ENCODE data around the gene CD1D. TPM values are rescaled to one million over a fixed set of nuclear protein-coding genes. Genes with fewer than 3 reads are reported as not detected.

CD1D gene
- total RNA-seq, 1 experiment from 2014 or later, result 7.2 TPM

- Histone ChIP-seq H3K9me3 (ENCODE audit: low read length) (no peaks in the 10 kb centered on the region), H3K79me2 (ENCODE audit: low read length) (no peaks in the 10 kb centered on the region), H3K9ac (ENCODE audit: low read length) (peak overlapping the region; percentile 64), H3K27me3 (ENCODE audit: low read length) (no peaks in the 10 kb centered on the region), H3K27ac (ENCODE audit: low read length) (peak overlapping the region; percentile 88), H3K4me1 (ENCODE audit: low read length) (peaks cover 54% of the 10 kb centered on the region), H3K9me2 (replicated peaks; ENCODE audit: insufficient read depth, low read length) (no peaks in the 10 kb centered on the region), H4K20me1 (ENCODE audit: insufficient read depth, low read depth, low read length) (no peaks in the 10 kb centered on the region), H3K4me3 (ENCODE audit: low read length) (peak overlapping the region; percentile 66), H3K4me2 (ENCODE audit: low read depth, low read length, poor library complexity, severe bottlenecking) (peak overlapping the region; percentile 77), H2AFZ (ENCODE audit: low read length) (peak overlapping the region; percentile 50; the same call in 1 of the 2 replicates), H3K36me3 (ENCODE audit: insufficient read depth, low read length) (no peaks in the 10 kb centered on the region; the same call in 1 of the 2 replicates)
- DNase-seq, result peak; percentile 94
Observed at GRCh38 chr1:158177700-158178450, 2.8 kb upstream of the CD1D start.

- no peaks in the 10 kb centered on the region for H4K20me1 ChIP-seq (ENCODE audit: insufficient read depth, low read depth, low read length)
- DNase-seq, result peak; percentile 89
- peak overlapping the region; percentile 77 for H3K4me2 ChIP-seq (ENCODE audit: low read depth, low read length, poor library complexity, severe bottlenecking)
- H3K27ac ChIP-seq (ENCODE audit: low read length), result peak overlapping the region; percentile 88
- H3K36me3 ChIP-seq (ENCODE audit: insufficient read depth, low read length), result no peaks in the 10 kb centered on the region; the same call in 1 of the 2 replicates
- no peaks in the 10 kb centered on the region for H3K9me3 ChIP-seq (ENCODE audit: low read length)
- H3K9me2 ChIP-seq (replicated peaks; ENCODE audit: insufficient read depth, low read length), result no peaks in the 10 kb centered on the region
- no peaks in the 10 kb centered on the region for H3K27me3 ChIP-seq (ENCODE audit: low read length)
- peak overlapping the region; percentile 65 for H3K9ac ChIP-seq (ENCODE audit: low read length)
- no peaks in the 10 kb centered on the region for H3K79me2 ChIP-seq (ENCODE audit: low read length)
- H3K4me1 ChIP-seq (ENCODE audit: low read length), result peaks cover 54% of the 10 kb centered on the region
- no peak overlapping the region for H2AFZ ChIP-seq (ENCODE audit: low read length)
- H3K4me3 ChIP-seq (ENCODE audit: low read length), result peak overlapping the region; percentile 67
Observed at GRCh38 chr1:158179301-158180041, 1.2 kb upstream of the CD1D start.

DNA sequence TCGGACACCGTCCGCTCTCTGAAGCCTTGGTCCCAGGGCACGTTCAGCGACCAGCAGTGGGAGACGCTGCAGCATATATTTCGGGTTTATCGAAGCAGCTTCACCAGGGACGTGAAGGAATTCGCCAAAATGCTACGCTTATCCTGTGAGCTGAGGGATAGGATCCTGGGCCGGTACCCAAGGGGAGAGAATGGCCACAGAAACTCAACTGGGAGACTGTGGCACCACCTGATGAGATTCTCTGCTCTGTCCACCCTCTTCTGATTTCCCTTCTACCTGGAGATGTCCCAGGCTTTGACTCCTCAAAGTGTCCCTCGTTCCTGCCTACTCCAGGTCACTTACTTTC, 855 bp downstream of the CD1D start:
- H2AFZ ChIP-seq (ENCODE audit: low read length), result no peak overlapping the region

DNA sequence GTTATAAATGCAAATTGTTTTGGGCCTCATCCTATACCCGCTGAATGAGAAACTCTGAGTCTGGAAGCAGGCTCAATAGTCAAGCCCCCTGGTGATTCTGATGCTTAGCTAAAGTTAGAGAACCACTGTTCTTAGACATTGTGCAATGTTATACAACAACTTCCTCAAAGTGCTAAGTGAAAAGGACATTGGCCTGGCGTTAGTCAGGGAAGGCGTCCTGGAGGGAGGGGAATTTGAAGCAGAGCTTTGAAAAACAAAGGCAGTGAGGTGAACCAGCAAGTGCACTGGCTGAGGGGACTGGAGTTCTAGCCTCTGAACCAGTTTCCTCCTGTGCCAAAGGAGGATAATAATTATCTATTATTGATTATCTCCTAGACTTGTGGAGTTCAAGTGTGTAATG, 5.1 kb downstream of the CD1D start:
- Histone ChIP-seq H3K4me3 (ENCODE audit: low read length) (no peak overlapping the region), H3K9me3 (ENCODE audit: low read length) (no peaks in the 10 kb centered on the region)

More for the DNA sequence above, 855 bp downstream of the CD1D start:
- no peaks in the 10 kb centered on the region for H3K9me2 ChIP-seq (replicated peaks; ENCODE audit: insufficient read depth, low read length)
- H3K36me3 ChIP-seq (ENCODE audit: insufficient read depth, low read length), result no peaks in the 10 kb centered on the region; the same call in 1 of the 2 replicates
- no peaks in the 10 kb centered on the region for H3K27me3 ChIP-seq (ENCODE audit: low read length)
- no peaks in the 10 kb centered on the region for H3K9me3 ChIP-seq (ENCODE audit: low read length)
- H3K4me2 ChIP-seq (ENCODE audit: low read depth, low read length, poor library complexity, severe bottlenecking), result peak overlapping the region; percentile 77
- H3K79me2 ChIP-seq (ENCODE audit: low read length), result no peaks in the 10 kb centered on the region
- peaks cover 46% of the 10 kb centered on the region for H3K4me1 ChIP-seq (ENCODE audit: low read length)
- no peak overlapping the region for H3K9ac ChIP-seq (ENCODE audit: low read length)
- DNase-seq, result no peak
- peak overlapping the region; percentile 67; the same call in 1 of the 2 replicates for H3K4me3 ChIP-seq (ENCODE audit: low read length)
- no peak overlapping the region for H3K27ac ChIP-seq (ENCODE audit: low read length)
- no peaks in the 10 kb centered on the region for H4K20me1 ChIP-seq (ENCODE audit: insufficient read depth, low read depth, low read length)

DNA sequence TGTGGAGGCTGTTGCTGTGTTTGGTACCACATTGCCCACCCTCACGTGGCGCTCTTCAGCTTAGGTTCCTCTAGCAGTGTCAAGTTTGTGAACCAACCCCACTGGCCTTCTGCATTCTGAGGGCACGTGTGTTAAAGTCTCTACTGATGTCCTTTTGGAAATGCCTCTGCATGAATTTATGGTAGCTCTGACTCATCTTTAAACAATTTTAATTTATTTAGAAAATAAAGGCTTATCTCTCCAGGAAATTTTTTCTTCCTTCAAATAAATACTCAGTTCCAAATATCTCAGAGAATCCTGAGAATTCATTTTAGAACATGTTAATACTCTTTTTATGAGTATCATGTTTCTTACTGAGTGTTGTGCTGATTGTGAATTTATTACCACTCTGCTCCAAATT, 5.5 kb downstream of the CD1D start:
- Histone ChIP-seq H3K9me3 (ENCODE audit: low read length) (no peaks in the 10 kb centered on the region), H4K20me1 (ENCODE audit: insufficient read depth, low read depth, low read length) (no peaks in the 10 kb centered on the region), H3K4me1 (ENCODE audit: low read length) (peaks cover 3% of the 10 kb centered on the region), H3K36me3 (ENCODE audit: insufficient read depth, low read length) (no peaks in the 10 kb centered on the region; the same call in 1 of the 2 replicates), H3K9me2 (replicated peaks; ENCODE audit: insufficient read depth, low read length) (no peaks in the 10 kb centered on the region), H2AFZ (ENCODE audit: low read length) (no peak overlapping the region), H3K27me3 (ENCODE audit: low read length) (no peaks in the 10 kb centered on the region), H3K4me3 (ENCODE audit: low read length) (no peak overlapping the region), H3K79me2 (ENCODE audit: low read length) (no peaks in the 10 kb centered on the region), H3K27ac (ENCODE audit: low read length) (no peak overlapping the region), H3K4me2 (ENCODE audit: low read depth, low read length, poor library complexity, severe bottlenecking) (no peak overlapping the region), H3K9ac (ENCODE audit: low read length) (no peak overlapping the region)
- no peak for DNase-seq

More for the DNA sequence above, 5.1 kb downstream of the CD1D start:
- H3K9me2 ChIP-seq (replicated peaks; ENCODE audit: insufficient read depth, low read length), result no peaks in the 10 kb centered on the region
- no peaks in the 10 kb centered on the region for H3K27me3 ChIP-seq (ENCODE audit: low read length)
- no peaks in the 10 kb centered on the region; the same call in 1 of the 2 replicates for H3K36me3 ChIP-seq (ENCODE audit: insufficient read depth, low read length)
- peaks cover 7% of the 10 kb centered on the region for H3K4me1 ChIP-seq (ENCODE audit: low read length)
- no peak for DNase-seq
- no peak overlapping the region for H3K27ac ChIP-seq (ENCODE audit: low read length)
- no peaks in the 10 kb centered on the region for H4K20me1 ChIP-seq (ENCODE audit: insufficient read depth, low read depth, low read length)
- no peaks in the 10 kb centered on the region for H3K79me2 ChIP-seq (ENCODE audit: low read length)
- no peak overlapping the region for H3K4me2 ChIP-seq (ENCODE audit: low read depth, low read length, poor library complexity, severe bottlenecking)
- no peak overlapping the region for H3K9ac ChIP-seq (ENCODE audit: low read length)
- H2AFZ ChIP-seq (ENCODE audit: low read length), result no peak overlapping the region

DNA sequence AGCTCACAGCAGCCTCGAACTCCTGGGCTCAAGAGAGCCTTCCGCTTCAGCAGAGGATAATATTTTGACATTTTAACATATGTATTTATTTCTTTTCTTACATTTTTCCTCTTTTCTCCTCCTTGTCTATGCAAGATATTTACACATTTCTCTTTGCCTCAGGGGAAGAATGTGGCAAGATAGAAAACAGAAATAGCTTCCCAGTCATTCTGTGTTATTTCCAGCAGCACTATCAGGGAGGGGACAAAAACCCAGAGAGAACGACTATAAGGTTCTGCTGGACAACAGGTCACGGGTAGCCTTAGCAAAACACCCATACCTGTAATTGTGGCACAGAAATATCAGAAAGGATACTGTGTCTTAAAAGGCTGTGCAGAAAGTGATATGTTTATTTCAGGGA, 7.9 kb downstream of the CD1D start:
- Histone ChIP-seq H3K79me2 (ENCODE audit: low read length) (no peaks in the 10 kb centered on the region), H3K36me3 (ENCODE audit: insufficient read depth, low read length) (no peaks in the 10 kb centered on the region), H2AFZ (ENCODE audit: low read length) (no peak overlapping the region), H3K27me3 (ENCODE audit: low read length) (no peaks in the 10 kb centered on the region), H3K4me2 (ENCODE audit: low read depth, low read length, poor library complexity, severe bottlenecking) (no peak overlapping the region), H3K4me1 (ENCODE audit: low read length) (no peaks in the 10 kb centered on the region), H3K27ac (ENCODE audit: low read length) (no peak overlapping the region), H3K9me2 (replicated peaks; ENCODE audit: insufficient read depth, low read length) (no peaks in the 10 kb centered on the region), H3K4me3 (ENCODE audit: low read length) (no peak overlapping the region), H3K9me3 (ENCODE audit: low read length) (no peaks in the 10 kb centered on the region), H4K20me1 (ENCODE audit: insufficient read depth, low read depth, low read length) (no peaks in the 10 kb centered on the region), H3K9ac (ENCODE audit: low read length) (no peak overlapping the region)
- no peak for DNase-seq

GRCh38 chr1:158189624-158190023, 8.9 kb downstream of the CD1D start:
- Histone ChIP-seq H4K20me1 (ENCODE audit: insufficient read depth, low read depth, low read length) (no peaks in the 10 kb centered on the region), H3K9ac (ENCODE audit: low read length) (no peak overlapping the region), H3K79me2 (ENCODE audit: low read length) (no peaks in the 10 kb centered on the region), H2AFZ (ENCODE audit: low read length) (no peak overlapping the region), H3K27ac (ENCODE audit: low read length) (no peak overlapping the region), H3K9me2 (replicated peaks; ENCODE audit: insufficient read depth, low read length) (no peaks in the 10 kb centered on the region), H3K36me3 (ENCODE audit: insufficient read depth, low read length) (no peaks in the 10 kb centered on the region), H3K4me3 (ENCODE audit: low read length) (no peak overlapping the region), H3K4me2 (ENCODE audit: low read depth, low read length, poor library complexity, severe bottlenecking) (no peak overlapping the region), H3K9me3 (ENCODE audit: low read length) (no peaks in the 10 kb centered on the region), H3K27me3 (ENCODE audit: low read length) (no peaks in the 10 kb centered on the region), H3K4me1 (ENCODE audit: low read length) (no peaks in the 10 kb centered on the region)
- no peak for DNase-seq

GRCh38 chr1:158191299-158191698, 10.6 kb downstream of the CD1D start:
- no peak overlapping the region for H3K27ac ChIP-seq (ENCODE audit: low read length)
- no peaks in the 10 kb centered on the region for H3K27me3 ChIP-seq (ENCODE audit: low read length)
- H3K9me3 ChIP-seq (ENCODE audit: low read length), result no peaks in the 10 kb centered on the region
- no peak overlapping the region for H3K4me2 ChIP-seq (ENCODE audit: low read depth, low read length, poor library complexity, severe bottlenecking)
- DNase-seq, result no peak
- no peaks in the 10 kb centered on the region for H3K36me3 ChIP-seq (ENCODE audit: insufficient read depth, low read length)
- no peaks in the 10 kb centered on the region for H3K79me2 ChIP-seq (ENCODE audit: low read length)
- H2AFZ ChIP-seq (ENCODE audit: low read length), result no peak overlapping the region
- H3K4me1 ChIP-seq (ENCODE audit: low read length), result no peaks in the 10 kb centered on the region
- no peak overlapping the region for H3K9ac ChIP-seq (ENCODE audit: low read length)
- H3K4me3 ChIP-seq (ENCODE audit: low read length), result no peak overlapping the region
- no peaks in the 10 kb centered on the region for H4K20me1 ChIP-seq (ENCODE audit: insufficient read depth, low read depth, low read length)
- no peaks in the 10 kb centered on the region for H3K9me2 ChIP-seq (replicated peaks; ENCODE audit: insufficient read depth, low read length)
